ENCODE data around the gene PDE4A.
A peak's percentile ranks its signal among the peaks of the same experiment; 100 is the strongest.

PDE4A gene

DNA sequence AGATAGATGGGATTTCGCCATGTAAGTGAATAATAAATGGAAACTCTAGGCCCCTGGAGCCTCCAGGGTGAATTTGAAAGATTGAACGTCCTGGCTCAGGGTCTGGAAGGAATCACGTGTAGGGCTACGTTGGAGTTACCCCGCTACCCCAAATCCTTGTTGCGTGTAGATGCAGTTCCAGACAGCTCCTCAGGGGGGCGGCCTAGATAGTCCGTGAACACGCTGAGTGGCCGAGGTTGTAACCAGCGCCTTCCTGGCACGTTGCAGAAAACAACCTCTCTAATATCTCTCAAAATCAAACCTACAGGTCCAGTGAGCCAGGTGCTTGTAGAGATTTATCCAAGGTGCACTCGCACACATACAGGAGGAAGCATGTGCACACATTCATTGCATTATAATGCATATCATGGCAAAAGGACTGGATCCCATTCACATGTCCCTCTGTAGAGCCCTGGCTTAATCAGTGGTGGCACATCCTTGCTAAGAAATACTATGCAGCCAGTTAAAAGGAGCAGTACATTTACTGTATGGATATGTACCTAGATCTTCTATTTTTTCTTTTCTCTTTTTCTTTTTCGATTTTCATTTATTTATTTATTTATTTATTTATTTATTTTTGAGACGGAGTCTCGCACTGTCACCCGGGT is 85.4 kb downstream of the PDE4A start:
- DNase-seq = peak in 38 of 58 donors; percentile 3 to 70 (median 31)

GRCh38 chr19:10508036-10508435 is 87.7 kb downstream of the PDE4A start:
- DNase-seq = no peak

DNA sequence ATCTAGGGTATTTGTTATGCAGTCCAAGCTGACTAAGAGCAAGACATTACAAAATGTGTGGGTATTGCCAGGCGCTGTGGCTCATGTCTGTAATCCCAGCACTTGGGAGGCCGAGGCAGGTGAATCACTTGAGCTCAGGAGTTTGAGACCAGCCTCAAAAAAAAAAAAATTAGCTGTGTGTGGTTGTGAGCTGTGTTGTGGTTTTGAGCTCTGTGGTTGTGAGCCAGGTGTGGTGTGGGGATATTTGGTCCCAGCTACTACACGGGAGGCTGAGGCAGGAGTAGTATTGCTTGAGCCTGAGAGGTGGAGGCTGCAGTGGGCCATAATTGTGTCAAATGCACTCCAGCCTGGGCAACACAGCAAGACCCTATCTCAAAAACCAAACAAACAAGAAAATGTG is 88.4 kb downstream of the PDE4A start:
- no peak for DNase-seq

- DNase-seq = no peak
These were observed 90.0 kb downstream of the PDE4A start for GRCh38 chr19:10510301-10510802.

GRCh38 chr19:10513223-10513622 is 92.9 kb downstream of the PDE4A start:
- DNase-seq = no peak

- DNase-seq = peak in 3 of 58 donors; percentile 13 to 22 (median 21)
These were observed 94.1 kb downstream of the PDE4A start for GRCh38 chr19:10514211-10515145.

DNA sequence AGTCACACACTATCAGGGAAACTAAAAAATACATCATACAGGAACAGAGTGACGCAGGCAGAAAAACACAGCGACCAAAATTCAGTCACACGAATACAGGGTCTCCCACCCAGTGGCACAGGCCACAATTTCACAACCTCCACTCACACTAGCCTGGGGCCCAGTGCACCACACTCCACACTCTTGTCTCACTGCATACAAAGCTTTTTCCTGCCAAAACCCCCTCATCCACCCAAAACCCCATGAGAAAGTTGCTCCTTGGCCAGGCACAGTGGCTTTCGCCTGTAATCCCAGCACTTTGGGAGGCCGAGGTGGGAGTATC is 95.7 kb downstream of the PDE4A start:
- DNase-seq = peak in 1 of 58 donors; percentile 43

DNA sequence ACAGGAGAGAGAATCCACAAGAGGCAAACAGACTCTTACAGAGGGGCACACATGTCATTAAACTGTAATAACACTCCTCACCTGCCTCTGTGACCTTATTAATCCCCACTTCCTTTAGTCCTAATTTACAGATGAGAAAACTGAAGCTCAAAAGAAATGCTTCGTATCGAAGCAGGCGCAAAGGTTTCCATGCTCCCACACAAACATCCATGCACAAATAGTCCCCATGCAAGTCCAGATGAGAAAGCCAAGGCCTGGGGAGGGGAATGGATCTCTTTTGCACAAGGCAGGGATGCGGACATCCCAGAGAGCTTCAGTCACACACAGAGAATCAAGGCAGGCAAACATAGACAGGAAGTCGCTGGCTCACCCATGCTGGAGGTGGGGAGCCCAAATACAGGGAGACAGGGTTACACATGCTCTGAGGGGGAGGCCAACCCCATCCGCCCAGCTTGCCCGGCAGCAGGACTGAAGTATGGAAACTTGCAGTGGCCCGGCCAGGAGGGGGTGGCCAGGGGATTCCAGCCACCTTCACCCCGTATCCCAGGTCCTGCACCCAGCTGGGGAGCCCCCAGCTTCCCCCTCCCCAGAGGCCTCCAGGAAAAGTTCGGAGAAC is 96.4 kb downstream of the PDE4A start:
- DNase-seq = peak in 3 of 58 donors; percentile 32 to 45 (median 45)

DNA sequence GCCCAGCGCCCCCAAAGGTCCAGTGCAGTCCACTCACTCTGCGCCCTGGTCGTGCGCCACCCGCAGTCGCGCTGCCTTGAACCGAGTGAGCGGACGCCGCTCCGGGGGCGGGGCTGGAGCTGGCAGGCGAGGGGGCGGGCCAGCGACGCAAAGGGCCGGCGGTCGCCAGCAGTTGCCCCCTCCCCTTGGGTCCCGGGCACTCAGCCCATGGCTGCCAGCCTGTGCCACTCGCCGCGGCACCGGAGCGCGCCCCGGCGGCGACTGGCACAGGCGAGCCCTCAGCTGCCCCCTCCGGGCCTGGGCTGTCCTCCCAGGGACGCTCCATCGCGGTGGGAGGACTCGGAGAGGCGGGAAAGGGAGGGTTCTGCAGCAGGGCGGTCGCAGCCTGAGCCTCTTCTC is 97.0 kb downstream of the PDE4A start, which contains the start of gene S1PR5:
TSS of gene S1PR5 (minus strand) at position 87 of the 399 bp plus-strand sequence. CDS start 2,436 bp downstream, outside the sequence.
- peak in 55 of 58 donors; percentile 16 to 95 (median 78) for DNase-seq

DNA sequence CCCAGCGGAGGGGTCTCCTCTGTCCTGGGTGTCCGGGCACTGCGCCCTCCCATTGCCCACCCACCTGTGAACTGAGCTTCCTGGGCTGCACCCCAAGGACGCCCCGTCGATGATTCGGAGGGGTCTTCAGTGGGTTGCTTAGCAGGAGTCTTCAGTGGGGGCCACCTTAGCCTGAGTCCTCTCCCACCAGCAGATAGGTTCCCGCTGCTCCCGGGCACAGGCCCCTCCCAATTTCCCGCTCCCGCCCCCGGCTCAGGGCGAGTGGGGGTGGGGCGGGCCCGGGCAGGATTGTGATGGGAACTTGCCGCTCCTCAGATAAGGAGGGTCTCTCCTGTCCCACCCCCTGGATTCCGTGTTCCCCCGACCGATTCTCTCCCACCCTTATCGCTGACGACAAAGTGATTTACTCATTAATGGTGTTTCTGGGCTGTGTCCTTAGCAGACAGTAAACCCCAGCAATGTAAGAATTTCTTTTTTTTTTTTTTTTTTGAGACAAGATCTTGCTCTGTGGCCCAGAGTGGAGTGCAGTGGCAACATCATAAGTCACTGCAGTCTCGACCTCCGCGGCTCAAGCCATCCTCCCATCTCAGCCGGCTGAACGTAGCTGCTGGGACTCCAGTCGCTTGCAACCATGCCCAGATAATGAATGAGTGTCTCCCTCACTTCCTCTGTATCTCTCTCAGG is 97.6 kb downstream of the PDE4A start:
- DNase-seq = peak in 33 of 58 donors; percentile 13 to 89 (median 64)

GRCh38 chr19:10518444-10519361 is 98.4 kb downstream of the PDE4A start:
- DNase-seq = peak in 11 of 58 donors; percentile 9 to 61 (median 35)

Data from anterior cingulate cortex (tissue), 58 donors.